Measurements from ENCODE around the gene BEND7.

Gene BEND7

GRCh38 chr10:13490503-13490902, 38.3 kb downstream of the BEND7 start:
- no peaks in the 10 kb centered on the region for H3K27me3 ChIP-seq (ENCODE audit: insufficient read depth, poor library complexity, severe bottlenecking)
- TF ChIP-seq CTCF (IDR thresholded peaks at IDR 0.05; ENCODE audit: insufficient read depth, low read length) = no peak
- no peak for TF ChIP-seq GABPA (IDR thresholded peaks at IDR 0.05; ENCODE audit: low read depth)
- TF ChIP-seq POLR2AphosphoS5 (IDR thresholded peaks at IDR 0.05; ENCODE audit: low read depth) = no peak
- no peak for TF ChIP-seq SPI1 (IDR thresholded peaks at IDR 0.05; ENCODE audit: borderline replicate concordance, low read depth)
- TF ChIP-seq, protein P1, sequence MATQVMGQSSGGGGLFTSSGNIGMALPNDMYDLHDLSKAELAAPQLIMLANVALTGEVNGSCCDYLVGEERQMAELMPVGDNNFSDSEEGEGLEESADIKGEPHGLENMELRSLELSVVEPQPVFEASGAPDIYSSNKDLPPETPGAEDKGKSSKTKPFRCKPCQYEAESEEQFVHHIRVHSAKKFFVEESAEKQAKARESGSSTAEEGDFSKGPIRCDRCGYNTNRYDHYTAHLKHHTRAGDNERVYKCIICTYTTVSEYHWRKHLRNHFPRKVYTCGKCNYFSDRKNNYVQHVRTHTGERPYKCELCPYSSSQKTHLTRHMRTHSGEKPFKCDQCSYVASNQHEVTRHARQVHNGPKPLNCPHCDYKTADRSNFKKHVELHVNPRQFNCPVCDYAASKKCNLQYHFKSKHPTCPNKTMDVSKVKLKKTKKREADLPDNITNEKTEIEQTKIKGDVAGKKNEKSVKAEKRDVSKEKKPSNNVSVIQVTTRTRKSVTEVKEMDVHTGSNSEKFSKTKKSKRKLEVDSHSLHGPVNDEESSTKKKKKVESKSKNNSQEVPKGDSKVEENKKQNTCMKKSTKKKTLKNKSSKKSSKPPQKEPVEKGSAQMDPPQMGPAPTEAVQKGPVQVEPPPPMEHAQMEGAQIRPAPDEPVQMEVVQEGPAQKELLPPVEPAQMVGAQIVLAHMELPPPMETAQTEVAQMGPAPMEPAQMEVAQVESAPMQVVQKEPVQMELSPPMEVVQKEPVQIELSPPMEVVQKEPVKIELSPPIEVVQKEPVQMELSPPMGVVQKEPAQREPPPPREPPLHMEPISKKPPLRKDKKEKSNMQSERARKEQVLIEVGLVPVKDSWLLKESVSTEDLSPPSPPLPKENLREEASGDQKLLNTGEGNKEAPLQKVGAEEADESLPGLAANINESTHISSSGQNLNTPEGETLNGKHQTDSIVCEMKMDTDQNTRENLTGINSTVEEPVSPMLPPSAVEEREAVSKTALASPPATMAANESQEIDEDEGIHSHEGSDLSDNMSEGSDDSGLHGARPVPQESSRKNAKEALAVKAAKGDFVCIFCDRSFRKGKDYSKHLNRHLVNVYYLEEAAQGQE (IDR thresholded peaks at IDR 0.05; ENCODE audit: insufficient replicate concordance, low read depth) = no peak
- H3K27ac ChIP-seq (replicated peaks) = no peak overlapping the region
- H3K4me3 ChIP-seq (replicated peaks; ENCODE audit: insufficient read depth, low read length) = no peak overlapping the region
- DNase-seq (ENCODE audit: low read depth in 1 of 2, low spot score in 1 of 2) = no peak

- H3K27ac ChIP-seq (replicated peaks) = no peak overlapping the region
- no peak for TF ChIP-seq GABPA (IDR thresholded peaks at IDR 0.05; ENCODE audit: low read depth)
- TF ChIP-seq, protein P1 (IDR thresholded peaks at IDR 0.05; ENCODE audit: insufficient replicate concordance, low read depth) = no peak
- no peak for TF ChIP-seq CTCF (IDR thresholded peaks at IDR 0.05; ENCODE audit: insufficient read depth, low read length)
- no peak for TF ChIP-seq SPI1 (IDR thresholded peaks at IDR 0.05; ENCODE audit: borderline replicate concordance, low read depth)
- no peak for TF ChIP-seq POLR2AphosphoS5 (IDR thresholded peaks at IDR 0.05; ENCODE audit: low read depth)
- no peak for DNase-seq (ENCODE audit: low read depth in 1 of 2, low spot score in 1 of 2)
- H3K4me3 ChIP-seq (replicated peaks; ENCODE audit: insufficient read depth, low read length) = no peak overlapping the region
- no peaks in the 10 kb centered on the region for H3K27me3 ChIP-seq (ENCODE audit: insufficient read depth, poor library complexity, severe bottlenecking)
Observed at GRCh38 chr10:13489035-13489599, 39.7 kb downstream of the BEND7 start.

GRCh38 chr10:13485623-13486022, 43.2 kb downstream of the BEND7 start:
- no peak for DNase-seq (ENCODE audit: low read depth in 1 of 2, low spot score in 1 of 2)
- no peak overlapping the region for H3K27ac ChIP-seq (replicated peaks)
- H3K27me3 ChIP-seq (ENCODE audit: insufficient read depth, poor library complexity, severe bottlenecking) = no peaks in the 10 kb centered on the region
- no peak overlapping the region for H3K4me3 ChIP-seq (replicated peaks; ENCODE audit: insufficient read depth, low read length)
- TF ChIP-seq POLR2AphosphoS5 (IDR thresholded peaks at IDR 0.05; ENCODE audit: low read depth) (no peak), SPI1 (IDR thresholded peaks at IDR 0.05; ENCODE audit: borderline replicate concordance, low read depth) (no peak)
- TF ChIP-seq, protein P1 (IDR thresholded peaks at IDR 0.05; ENCODE audit: insufficient replicate concordance, low read depth) = no peak
